K562 (cell line): Measurements from ENCODE around the gene SOHLH1. TPM values are rescaled to one million over a fixed set of nuclear protein-coding genes. Genes with fewer than 3 reads are reported as not detected.

Experiments
- ATAC-seq: fragments of 200-7000 bp; cut with Tn5 transposase; 3 replicates; pipeline ENCODE4 v1.9.1; 2020; ENCODE audit warnings: moderate library complexity
- BruUV-seq: library from RNA; stranded (reverse); fragments of 400-500 nt; replicated peaks from 2 replicates; lab custom pipeline; 2021; lab: Mats Ljungman, UMichigan
- CTCF ChIA-PET: fragments of 300-600 bp; formaldehyde crosslinking; extraction: SDS; loops from one replicate; lab custom pipeline; 2021; ENCODE audit warnings: low intra/inter-chr PET ratio; lab: Yijun Ruan, JAX
- POLR2A ChIA-PET: fragments of 300-600, 350-650 bp; sonication (Branson Sonifier 250); formaldehyde crosslinking; extraction: SDS; loops from one replicate; lab custom pipeline; 2021; ENCODE audit warnings: antibody characterized with exemption, inconsistent platforms; lab: Yijun Ruan, JAX
- DNase-seq, 4 experiments: peaks; one replicate each; pipeline versions ENCODE4 v3.0.0 to v3.0.0-alpha.2; 2011 to 2018; ENCODE audit warnings: low spot score in 3 of 4, mixed read lengths in 3 of 4; ENCODE audit errors: extremely low read depth in 1 of 4
- FAIRE-seq: peaks from 2 replicates; lab custom pipeline; 2011; peaks lifted over from hg19 to GRCh38; lab: Jason Lieb, UNC
- H2AFZ ChIP-seq: 2 replicates; pipeline ENCODE4 v1.6.0; 2011; ENCODE audit warnings: low read depth, low read length, control low read depth, inconsistent platforms
- H3K27ac ChIP-seq: fragments of 200-600 bp; 3 replicates; pipeline ENCODE4 v1.8.0; 2011; ENCODE audit warnings: low read depth, mild to moderate bottlenecking, control low read depth, inconsistent platforms, low read length, moderate library complexity, mixed read lengths; ENCODE audit errors: extremely low read depth
- H3K27me3 ChIP-seq, 2 experiments: fragments of 300-600 bp in 1 of 2; 2 replicates in 1 of 2; 3 replicates in 1 of 2; pipeline versions ENCODE4 v1.6.0 to v1.8.0; 2011; ENCODE audit warnings: inconsistent platforms in 2 of 2, low read length in 2 of 2, mild to moderate bottlenecking in 1 of 2, mixed read lengths in 1 of 2, moderate library complexity in 1 of 2; ENCODE audit not compliant: control insufficient read depth in 2 of 2, insufficient read depth in 2 of 2
- H3K36me3 ChIP-seq: fragments of 300-600 bp; 3 replicates; pipeline ENCODE4 v1.8.0; 2011; ENCODE audit warnings: mild to moderate bottlenecking, low read length, inconsistent platforms; ENCODE audit not compliant: control insufficient read depth, insufficient read depth
- H3K4me1 ChIP-seq, 2 experiments: fragments of 200-600 bp in 1 of 2; replicated peaks in 1 of 2; 2 replicates in 1 of 2; 3 replicates in 1 of 2; pipeline versions ENCODE4 v1.5.1 to v1.8.0; 2011; ENCODE audit warnings: inconsistent platforms in 2 of 2, low read length in 2 of 2, mild to moderate bottlenecking in 1 of 2, mixed read lengths in 1 of 2, moderate library complexity in 1 of 2; ENCODE audit not compliant: control insufficient read depth in 2 of 2, insufficient read depth in 2 of 2
- H3K4me2 ChIP-seq: 2 replicates; pipeline ENCODE4 v1.6.1; 2011; ENCODE audit warnings: low read length, control low read depth, inconsistent platforms, mixed read lengths; ENCODE audit not compliant: insufficient read depth
- H3K4me3 ChIP-seq: fragments of 200-600 bp; sonication (generic), shearing (Covaris generic); 2 replicates; pipeline ENCODE4 v1.5.1; 2016; ENCODE audit warnings: control low read depth, inconsistent platforms
- H3K79me2 ChIP-seq: fragments of 200-600 bp; 3 replicates; pipeline ENCODE4 v1.8.0; 2011; ENCODE audit warnings: low read length, inconsistent platforms; ENCODE audit not compliant: control insufficient read depth, insufficient read depth
- H3K9ac ChIP-seq, 2 experiments: 2 replicates each; pipeline versions ENCODE4 v1.6.0 to v1.6.1; 2011; ENCODE audit warnings: low read depth in 2 of 2, low read length in 2 of 2, control low read depth in 1 of 2, inconsistent platforms in 1 of 2, mild to moderate bottlenecking in 1 of 2, mixed read lengths in 1 of 2; ENCODE audit not compliant: insufficient read depth in 1 of 2
- H3K9me1 ChIP-seq: one replicate; pipeline ENCODE4 v1.6.0; 2011; ENCODE audit warnings: inconsistent platforms, mild to moderate bottlenecking, low read length, moderate library complexity; ENCODE audit not compliant: control insufficient read depth, insufficient read depth
- H3K9me3 ChIP-seq: replicated peaks from 2 replicates; pipeline ENCODE4 v1.5.1; 2011; ENCODE audit warnings: low read depth, low read length, inconsistent platforms; ENCODE audit not compliant: control insufficient read depth, insufficient read depth
- H4K20me1 ChIP-seq: replicated peaks from 2 replicates; pipeline ENCODE4 v1.6.1; 2011; ENCODE audit warnings: low read length, inconsistent platforms, mixed read lengths; ENCODE audit not compliant: control insufficient read depth, insufficient read depth
- COPS2 ChIP-seq: fragments of 450-650 bp; conservative IDR thresholded peaks from 2 replicates; pipeline ENCODE4 v1.6.1; 2016; ENCODE audit warnings: mild to moderate bottlenecking, moderate library complexity
- FOSL1 ChIP-seq: fragments of 200-800 bp; sonication (Bioruptor generic); conservative IDR thresholded peaks from 2 replicates; pipeline ENCODE4 v1.6.1; 2016; ENCODE audit warnings: missing genetic modification characterization, missing compliant biosample characterization
- KDM5B ChIP-seq: fragments of 200-600 bp; sonication (generic); IDR thresholded peaks from 2 replicates; pipeline ENCODE4 v1.6.1; 2012; ENCODE audit warnings: low read depth, mild to moderate bottlenecking, moderate library complexity, low read length, control low read depth, inconsistent platforms; ENCODE audit not compliant: insufficient replicate concordance
- SRSF3 ChIP-seq: fragments of 200-400 bp; formaldehyde crosslinking; IDR thresholded peaks from 2 replicates; pipeline ENCODE4 v1.6.1; 2016; ENCODE audit warnings: mild to moderate bottlenecking, low read length, moderate library complexity; ENCODE audit not compliant: insufficient read depth
- ZBTB7A ChIP-seq: IDR thresholded peaks from 2 replicates; pipeline ENCODE4 v1.6.1; 2011; ENCODE audit warnings: low read depth, mild to moderate bottlenecking, low read length, moderate library complexity, borderline replicate concordance; ENCODE audit not compliant: control insufficient read depth
- ZNF143 ChIP-seq: sonication (generic); formaldehyde crosslinking; IDR thresholded peaks from 2 replicates; pipeline ENCODE4 v1.9.0; 2022; ENCODE audit warnings: mild to moderate bottlenecking, missing genetic modification reagents
- ZNF830 ChIP-seq: fragments of 250-450 bp; sonication (Bioruptor Pico); IDR thresholded peaks from 2 replicates; pipeline ENCODE4 v1.5.0; 2021; ENCODE audit warnings: mild to moderate bottlenecking
- WGBS: fragments of 100-300 bp; shearing (Covaris generic); methylation state at CpG from one replicate; pipeline ENCODE4 v1.1.6; 2016; ENCODE audit warnings: low coverage, mixed read lengths; ENCODE audit not compliant: insufficient coverage; ENCODE audit errors: missing lambda C conversion rate; 5-methylcytosine and 5-hydroxymethylcytosine counted together
- in situ Hi-C: fragments of 300-500 bp; cut with MboI; formaldehyde crosslinking; loops from 4 replicates; pipeline ENCODE4 v1.15.0; 2018; ENCODE audit warnings: inconsistent platforms, mixed read lengths
- intact Hi-C: fragments of 100-400 bp; cut with micrococcal nuclease; formaldehyde crosslinking; loops from 2 replicates; pipeline ENCODE4 v1.14.2; 2022
- polyA plus RNA-seq, 8 experiments: library from polyadenylated mRNA; depleted of rRNA in 4 of 8; stranded (reverse) in 5 of 8; unstranded in 3 of 8; fragments of >200 nt; fragmentation: Nextera tagmentation in 2 of 8; fragmentation: Illumina TruSeq in 1 of 8; extraction: Ambion mirVana in 2 of 8; extraction: Trizol in 1 of 8; gene quantifications; 2 replicates each; pipeline versions ENCODE4 v1.2.1 to v1.2.3, GENCODE V29; 2011 to 2014; ENCODE audit warnings: inconsistent platforms in 1 of 8, missing spikeins in 1 of 8
- total RNA-seq, 7 experiments: library from RNA; depleted of rRNA in 6 of 7; stranded (reverse); fragments of >200 nt in 6 of 7; fragmentation: Illumina TruSeq in 2 of 7; extraction: Trizol in 2 of 7; gene quantifications; 2 replicates each; pipeline versions ENCODE4 v1.2.1 to v1.2.3, GENCODE V29; 2011 to 2021; ENCODE audit warnings: low replicate concordance in 1 of 7
- TF ChIP-seq, protein P1 (sequence below): fragments of 450-650 bp; IDR thresholded peaks from 2 replicates; pipeline ENCODE4 v1.6.1; 2016; ENCODE audit warnings: low read depth, mild to moderate bottlenecking, moderate library complexity
- TF ChIP-seq, protein P2 (sequence below): fragments of 450-650 bp; IDR thresholded peaks from 2 replicates; pipeline ENCODE4 v1.6.1; 2016; ENCODE audit warnings: low read depth
- TF ChIP-seq, protein P3 (sequence below): fragments of 450-650 bp; formaldehyde crosslinking; IDR thresholded peaks from 2 replicates; pipeline ENCODE4 v1.4.0; 2020; ENCODE audit warnings: mild to moderate bottlenecking

SOHLH1 gene
- total and polyA plus RNA-seq, 9 of the 15 experiments (the other 6 are each of a cell fraction or from before 2014, with no cell fraction given): 0.17 to 0.41 (median 0.29) TPM; not detected in 6

DNA sequence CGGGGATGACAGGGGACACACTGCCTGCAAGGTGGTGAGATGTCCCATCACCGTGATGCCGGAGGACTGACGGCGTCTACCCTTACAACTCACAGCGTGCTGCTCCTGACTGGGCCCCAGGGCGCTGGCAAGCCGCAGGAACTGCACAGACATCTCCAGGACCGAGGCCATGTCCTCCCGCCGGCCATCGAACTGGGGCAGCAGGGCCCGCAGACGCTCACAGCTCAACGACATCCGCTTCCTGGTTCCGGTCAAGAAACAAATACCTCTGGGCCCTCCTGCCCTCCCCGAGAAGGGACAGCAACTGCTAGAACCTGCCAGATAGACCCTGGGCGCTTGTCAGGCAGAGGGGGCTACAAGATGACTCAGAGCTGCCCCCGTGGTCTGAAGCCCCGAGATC, 1.0 kb downstream of the SOHLH1 start:
- FAIRE-seq: no peak
- H3K4me3 ChIP-seq: no peak overlapping the region
- H3K27me3 ChIP-seq: peaks cover 23 to 47% of the 10 kb centered on the region in 2 experiments; a peak in 4 of 5 replicates
- CTCF ChIA-PET: no interaction called here
- peak; percentile 6; the same call in 1 of the 3 replicates for ATAC-seq
- POLR2A ChIA-PET: no interaction called here
- no peak overlapping the region for H3K9ac ChIP-seq
- H3K9me3 ChIP-seq: no peaks in the 10 kb centered on the region
- H3K4me1 ChIP-seq: peaks cover 0 to 52% of the 10 kb centered on the region in 2 experiments; a peak in 2 of 5 replicates
- DNase-seq: no peak
- in situ Hi-C loops (no loop called here), intact Hi-C loops (no loop called here)
- no peak overlapping the region for H3K4me2 ChIP-seq
- no peak overlapping the region for H3K27ac ChIP-seq
- no peaks in the 10 kb centered on the region for H3K79me2 ChIP-seq
- no peaks in the 10 kb centered on the region for H3K36me3 ChIP-seq
- H4K20me1 ChIP-seq: peaks cover 7% of the 10 kb centered on the region; the same call in 1 of the 2 replicates
- no TSS peak for BruUV-seq
- TF ChIP-seq, protein P1, sequence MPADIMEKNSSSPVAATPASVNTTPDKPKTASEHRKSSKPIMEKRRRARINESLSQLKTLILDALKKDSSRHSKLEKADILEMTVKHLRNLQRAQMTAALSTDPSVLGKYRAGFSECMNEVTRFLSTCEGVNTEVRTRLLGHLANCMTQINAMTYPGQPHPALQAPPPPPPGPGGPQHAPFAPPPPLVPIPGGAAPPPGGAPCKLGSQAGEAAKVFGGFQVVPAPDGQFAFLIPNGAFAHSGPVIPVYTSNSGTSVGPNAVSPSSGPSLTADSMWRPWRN: no peak
- TF ChIP-seq, protein P2, sequence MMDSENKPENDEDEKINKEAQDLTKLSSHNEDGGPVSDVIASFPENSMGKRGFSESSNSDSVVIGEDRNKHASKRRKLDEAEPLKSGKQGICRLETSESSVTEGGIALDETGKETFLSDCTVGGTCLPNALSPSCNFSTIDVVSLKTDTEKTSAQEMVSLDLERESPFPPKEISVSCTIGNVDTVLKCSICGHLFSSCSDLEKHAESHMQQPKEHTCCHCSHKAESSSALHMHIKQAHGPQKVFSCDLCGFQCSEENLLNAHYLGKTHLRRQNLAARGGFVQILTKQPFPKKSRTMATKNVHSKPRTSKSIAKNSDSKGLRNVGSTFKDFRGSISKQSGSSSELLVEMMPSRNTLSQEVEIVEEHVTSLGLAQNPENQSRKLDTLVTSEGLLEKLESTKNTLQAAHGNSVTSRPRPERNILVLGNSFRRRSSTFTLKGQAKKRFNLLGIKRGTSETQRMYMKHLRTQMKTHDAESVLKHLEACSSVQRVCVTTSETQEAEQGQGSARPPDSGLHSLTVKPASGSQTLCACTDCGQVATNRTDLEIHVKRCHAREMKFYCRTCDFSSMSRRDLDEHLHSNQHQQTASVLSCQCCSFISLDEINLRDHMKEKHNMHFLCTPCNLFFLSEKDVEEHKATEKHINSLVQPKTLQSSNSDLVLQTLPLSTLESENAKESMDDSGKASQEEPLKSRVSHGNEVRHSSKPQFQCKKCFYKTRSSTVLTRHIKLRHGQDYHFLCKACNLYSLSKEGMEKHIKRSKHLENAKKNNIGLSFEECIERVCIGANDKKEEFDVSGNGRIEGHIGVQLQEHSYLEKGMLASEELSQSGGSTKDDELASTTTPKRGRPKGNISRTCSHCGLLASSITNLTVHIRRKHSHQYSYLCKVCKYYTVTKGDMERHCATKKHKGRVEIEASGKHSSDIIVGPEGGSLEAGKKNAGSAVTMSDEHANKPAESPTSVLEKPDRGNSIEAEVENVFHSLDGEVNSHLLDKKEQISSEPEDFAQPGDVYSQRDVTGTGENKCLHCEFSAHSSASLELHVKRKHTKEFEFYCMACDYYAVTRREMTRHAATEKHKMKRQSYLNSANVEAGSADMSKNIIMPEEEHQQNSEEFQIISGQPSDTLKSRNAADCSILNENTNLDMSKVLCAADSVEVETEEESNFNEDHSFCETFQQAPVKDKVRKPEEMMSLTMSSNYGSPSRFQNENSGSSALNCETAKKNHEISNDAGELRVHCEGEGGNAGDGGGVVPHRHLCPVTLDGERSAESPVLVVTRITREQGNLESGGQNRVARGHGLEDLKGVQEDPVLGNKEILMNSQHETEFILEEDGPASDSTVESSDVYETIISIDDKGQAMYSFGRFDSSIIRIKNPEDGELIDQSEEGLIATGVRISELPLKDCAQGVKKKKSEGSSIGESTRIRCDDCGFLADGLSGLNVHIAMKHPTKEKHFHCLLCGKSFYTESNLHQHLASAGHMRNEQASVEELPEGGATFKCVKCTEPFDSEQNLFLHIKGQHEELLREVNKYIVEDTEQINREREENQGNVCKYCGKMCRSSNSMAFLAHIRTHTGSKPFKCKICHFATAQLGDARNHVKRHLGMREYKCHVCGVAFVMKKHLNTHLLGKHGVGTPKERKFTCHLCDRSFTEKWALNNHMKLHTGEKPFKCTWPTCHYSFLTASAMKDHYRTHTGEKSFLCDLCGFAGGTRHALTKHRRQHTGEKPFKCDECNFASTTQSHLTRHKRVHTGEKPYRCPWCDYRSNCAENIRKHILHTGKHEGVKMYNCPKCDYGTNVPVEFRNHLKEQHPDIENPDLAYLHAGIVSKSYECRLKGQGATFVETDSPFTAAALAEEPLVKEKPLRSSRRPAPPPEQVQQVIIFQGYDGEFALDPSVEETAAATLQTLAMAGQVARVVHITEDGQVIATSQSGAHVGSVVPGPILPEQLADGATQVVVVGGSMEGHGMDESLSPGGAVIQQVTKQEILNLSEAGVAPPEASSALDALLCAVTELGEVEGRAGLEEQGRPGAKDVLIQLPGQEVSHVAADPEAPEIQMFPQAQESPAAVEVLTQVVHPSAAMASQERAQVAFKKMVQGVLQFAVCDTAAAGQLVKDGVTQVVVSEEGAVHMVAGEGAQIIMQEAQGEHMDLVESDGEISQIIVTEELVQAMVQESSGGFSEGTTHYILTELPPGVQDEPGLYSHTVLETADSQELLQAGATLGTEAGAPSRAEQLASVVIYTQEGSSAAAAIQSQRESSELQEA: no peak
- TF ChIP-seq ZNF143 (CRISPR knock-in tag) (no peak), KDM5B (no peak), FOSL1 (tag) (no peak), COPS2 (no peak), SRSF3 (no peak), ZNF830 (CRISPR knock-in tag) (no peak), ZBTB7A (no peak)
- TF ChIP-seq, protein P3, sequence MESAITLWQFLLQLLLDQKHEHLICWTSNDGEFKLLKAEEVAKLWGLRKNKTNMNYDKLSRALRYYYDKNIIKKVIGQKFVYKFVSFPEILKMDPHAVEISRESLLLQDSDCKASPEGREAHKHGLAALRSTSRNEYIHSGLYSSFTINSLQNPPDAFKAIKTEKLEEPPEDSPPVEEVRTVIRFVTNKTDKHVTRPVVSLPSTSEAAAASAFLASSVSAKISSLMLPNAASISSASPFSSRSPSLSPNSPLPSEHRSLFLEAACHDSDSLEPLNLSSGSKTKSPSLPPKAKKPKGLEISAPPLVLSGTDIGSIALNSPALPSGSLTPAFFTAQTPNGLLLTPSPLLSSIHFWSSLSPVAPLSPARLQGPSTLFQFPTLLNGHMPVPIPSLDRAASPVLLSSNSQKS (CRISPR knock-in tag): no peak
- 16% methylated on average over 21 of the region's 21 CpGs for WGBS
- 0 out of 2 replicates have a peak overlapping the region, but pooled peaks have one; percentile 45 for H2AFZ ChIP-seq
- H3K9me1 ChIP-seq: no peaks in the 10 kb centered on the region
